HG02763 (cell line): ENCODE data around the gene NEU3.

ENCODE experiments used
- ATAC-seq: cut with Tn5 transposase; IDR thresholded peaks from one replicate; pipeline ENCODE4 v1.9.1; 2021; ENCODE audit warnings: mild to moderate bottlenecking, moderate library complexity; ENCODE audit not compliant: unreplicated experiment

The NEU3 gene

GRCh38 chr11:75056814-75057213 lies 68.1 kb downstream of the NEU3 start:
- ATAC-seq = no peak

- ATAC-seq = no peak
Measured at GRCh38 chr11:75059299-75059698, 70.6 kb downstream of the NEU3 start.

GRCh38 chr11:75063741-75064314 lies 75.1 kb downstream of the NEU3 start:
- ATAC-seq = no peak

DNA sequence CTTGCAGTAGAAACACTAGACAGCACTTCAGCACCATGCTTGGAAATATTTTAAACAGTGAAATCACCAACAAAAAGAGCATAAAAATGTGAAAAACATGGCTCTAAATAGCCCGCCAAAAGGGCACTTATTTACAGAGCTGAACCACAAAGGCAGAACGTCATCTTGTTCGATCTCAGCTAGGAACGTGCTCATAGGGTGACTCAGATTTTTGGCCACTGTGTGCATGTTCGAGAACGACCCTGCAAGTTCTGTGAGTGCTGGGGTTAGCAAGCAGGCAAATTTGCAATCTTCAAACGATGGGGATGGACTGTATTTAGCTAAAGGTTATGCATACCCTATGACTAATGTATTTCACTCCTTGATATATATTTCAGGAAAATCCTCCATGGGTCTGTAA lies 77.3 kb downstream of the NEU3 start:
- no peak for ATAC-seq
